GM18519 (cell line): ENCODE measurements around the gene SOCS4.
"Not testable (repeated sequence)": the region's sequence is repeated elsewhere in the genome, so short reads cannot be mapped to it uniquely, and the experiment has no call there.

Experiments used
- ATAC-seq: cut with Tn5 transposase; IDR thresholded peaks from one replicate; pipeline ENCODE4 v1.9.1; 2021; ENCODE audit warnings: mild to moderate bottlenecking, moderate library complexity; ENCODE audit not compliant: unreplicated experiment, low FRiP score

SOCS4 gene

GRCh38 chr14:55051423-55052268 lies 24.6 kb downstream of the SOCS4 start, which contains the start of gene MAPK1IP1L:
MAPK1IP1L (plus strand) TSS chr14:55051647; CDS start chr14:55061684, 10,037 bp downstream.
- ATAC-seq: peak; percentile 82

- ATAC-seq: no peak
Observed at GRCh38 chr14:55052269-55052930, 25.4 kb downstream of the SOCS4 start.

- ATAC-seq: no peak
Observed at GRCh38 chr14:55053018-55053417, 26.0 kb downstream of the SOCS4 start.

- no peak for ATAC-seq
Observed at GRCh38 chr14:55053500-55053899, 26.5 kb downstream of the SOCS4 start.

- ATAC-seq: no peak
Observed at GRCh38 chr14:55054098-55054497, 27.1 kb downstream of the SOCS4 start.

- no peak for ATAC-seq
Observed at GRCh38 chr14:55057919-55058318, 30.9 kb downstream of the SOCS4 start.

GRCh38 chr14:55059333-55059732 lies 32.3 kb downstream of the SOCS4 start:
- no peak for ATAC-seq

GRCh38 chr14:55062517-55063351 lies 35.7 kb downstream of the SOCS4 start:
- no peak for ATAC-seq

- not testable (repeated sequence) for ATAC-seq
Observed at GRCh38 chr14:55064896-55065295, 37.9 kb downstream of the SOCS4 start.

GRCh38 chr14:55065411-55065810 lies 38.4 kb downstream of the SOCS4 start:
- no peak for ATAC-seq

GRCh38 chr14:55066223-55066622 lies 39.2 kb downstream of the SOCS4 start:
- ATAC-seq: no peak

GRCh38 chr14:55070981-55071411 lies 44.0 kb downstream of the SOCS4 start:
- no peak for ATAC-seq

- ATAC-seq: peak; percentile 32
Observed at GRCh38 chr14:55071870-55072640, 45.0 kb downstream of the SOCS4 start.

- ATAC-seq: no peak
Observed at GRCh38 chr14:55073856-55074255, 46.8 kb downstream of the SOCS4 start.

- peak; percentile 37 for ATAC-seq
Observed at GRCh38 chr14:55074662-55075061, 47.6 kb downstream of the SOCS4 start.

GRCh38 chr14:55075628-55076175 lies 48.7 kb downstream of the SOCS4 start:
- no peak for ATAC-seq

- ATAC-seq: no peak
Observed at GRCh38 chr14:55077170-55078151, 50.4 kb downstream of the SOCS4 start.

GRCh38 chr14:55079961-55080360 lies 52.9 kb downstream of the SOCS4 start:
- not testable (repeated sequence) for ATAC-seq
